Astrocyte (in vitro differentiated cells and primary cell): Measurements from ENCODE around the gene ARHGAP26. TPM values are rescaled to one million over a fixed set of nuclear protein-coding genes. Genes with fewer than 3 reads are reported as not detected.

Experiments
- DNase-seq: peaks from one replicate; pipeline ENCODE4 v3.0.0-alpha.2; 2010; ENCODE audit warnings: low read depth
- FAIRE-seq: peaks from 2 replicates; lab custom pipeline; 2011; peaks lifted over from hg19 to GRCh38; lab: Jason Lieb, UNC
- H2AFZ ChIP-seq: 2 replicates; pipeline ENCODE4 v1.6.0; 2012; ENCODE audit warnings: low read depth, low read length, inconsistent platforms
- H3K27ac ChIP-seq: 2 replicates; pipeline ENCODE4 v1.5.1; 2011; ENCODE audit warnings: low read depth, low read length, inconsistent platforms
- H3K27me3 ChIP-seq: 2 replicates; pipeline ENCODE4 v1.6.0; 2011; ENCODE audit warnings: low read length, inconsistent platforms; ENCODE audit not compliant: insufficient read depth
- H3K36me3 ChIP-seq: 2 replicates; pipeline ENCODE4 v1.5.1; 2011; ENCODE audit warnings: low read length, inconsistent platforms; ENCODE audit not compliant: insufficient read depth
- H3K4me1 ChIP-seq: 2 replicates; pipeline ENCODE4 v1.5.1; 2011; ENCODE audit warnings: low read length, inconsistent platforms; ENCODE audit not compliant: insufficient read depth
- H3K4me2 ChIP-seq: 2 replicates; pipeline ENCODE4 v1.6.0; 2012; ENCODE audit warnings: low read length, inconsistent platforms
- H3K4me3 ChIP-seq: 2 replicates; pipeline ENCODE4 v1.5.1; 2011; ENCODE audit warnings: low read depth, mild to moderate bottlenecking, low read length, inconsistent platforms; ENCODE audit not compliant: insufficient read depth
- H3K79me2 ChIP-seq: 2 replicates; pipeline ENCODE4 v1.6.0; 2012; ENCODE audit warnings: mild to moderate bottlenecking, low read length, inconsistent platforms; ENCODE audit not compliant: insufficient read depth
- H3K9ac ChIP-seq: 2 replicates; pipeline ENCODE4 v1.6.0; 2012; ENCODE audit warnings: mild to moderate bottlenecking, low read length, inconsistent platforms
- H3K9me3 ChIP-seq: 2 replicates; pipeline ENCODE4 v1.5.1; 2012; ENCODE audit warnings: low read depth, mild to moderate bottlenecking, low read length, inconsistent platforms; ENCODE audit not compliant: insufficient read depth
- H4K20me1 ChIP-seq: 2 replicates; pipeline ENCODE4 v1.6.0; 2012; ENCODE audit warnings: low read length, inconsistent platforms; ENCODE audit not compliant: insufficient read depth
- H3K27ac Mint-ChIP-seq: one replicate; pipeline ENCODE4 v1.8.0; 2021; ENCODE audit warnings: mild to moderate bottlenecking, mixed read lengths; ENCODE audit not compliant: unreplicated experiment
- H3K27me3 Mint-ChIP-seq: one replicate; pipeline ENCODE4 v1.8.0; 2021; ENCODE audit warnings: low read depth, mixed read lengths; ENCODE audit not compliant: unreplicated experiment
- H3K36me3 Mint-ChIP-seq: one replicate; pipeline ENCODE4 v1.8.0; 2021; ENCODE audit warnings: low read depth, mixed read lengths; ENCODE audit not compliant: unreplicated experiment
- H3K4me1 Mint-ChIP-seq: one replicate; pipeline ENCODE4 v1.8.0; 2021; ENCODE audit warnings: low read depth, mixed read lengths; ENCODE audit not compliant: unreplicated experiment
- H3K4me3 Mint-ChIP-seq: one replicate; pipeline ENCODE4 v1.8.0; 2021; ENCODE audit warnings: mild to moderate bottlenecking, moderate library complexity, mixed read lengths; ENCODE audit not compliant: unreplicated experiment
- H3K9me3 Mint-ChIP-seq: one replicate; pipeline ENCODE4 v1.8.0; 2021; ENCODE audit warnings: mild to moderate bottlenecking, mixed read lengths; ENCODE audit not compliant: unreplicated experiment
- CTCF ChIP-seq: IDR thresholded peaks from 2 replicates; pipeline ENCODE4 v1.5.1; 2011; ENCODE audit warnings: low read depth, mild to moderate bottlenecking, inconsistent platforms, low read length, moderate library complexity; ENCODE audit not compliant: insufficient read depth
- EZH2 ChIP-seq: IDR thresholded peaks from 2 replicates; pipeline ENCODE4 v1.6.1; 2012; ENCODE audit warnings: mild to moderate bottlenecking, low read length, inconsistent platforms; ENCODE audit not compliant: insufficient read depth
- total RNA-seq: library from RNA; stranded (reverse); gene quantifications from 2 replicates; pipeline ENCODE4 v1.2.1, GENCODE V29; 2021

The ARHGAP26 gene
- total RNA-seq, 1 donor from 2014 or later = 5.6 TPM

DNA sequence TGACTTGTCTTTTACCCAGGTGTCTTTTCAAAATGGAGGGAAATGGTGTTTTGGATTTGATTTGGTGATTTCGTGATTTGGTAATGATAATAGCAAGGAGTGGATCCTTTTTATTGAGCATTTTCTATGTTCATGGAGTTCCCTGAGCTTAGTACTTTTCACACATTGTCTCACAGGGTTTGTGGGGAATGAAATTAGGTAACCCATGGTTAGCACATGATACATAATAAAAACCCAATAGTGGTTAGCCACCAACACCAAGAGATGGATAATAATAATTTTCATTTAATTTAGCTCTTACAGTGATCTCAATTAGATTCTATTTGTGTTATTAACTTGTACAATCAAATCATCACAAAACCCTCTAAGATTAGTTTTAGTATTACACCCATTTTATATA is 65.4 kb downstream of the ARHGAP26 start:
- FAIRE-seq = peak; percentile 5

DNA sequence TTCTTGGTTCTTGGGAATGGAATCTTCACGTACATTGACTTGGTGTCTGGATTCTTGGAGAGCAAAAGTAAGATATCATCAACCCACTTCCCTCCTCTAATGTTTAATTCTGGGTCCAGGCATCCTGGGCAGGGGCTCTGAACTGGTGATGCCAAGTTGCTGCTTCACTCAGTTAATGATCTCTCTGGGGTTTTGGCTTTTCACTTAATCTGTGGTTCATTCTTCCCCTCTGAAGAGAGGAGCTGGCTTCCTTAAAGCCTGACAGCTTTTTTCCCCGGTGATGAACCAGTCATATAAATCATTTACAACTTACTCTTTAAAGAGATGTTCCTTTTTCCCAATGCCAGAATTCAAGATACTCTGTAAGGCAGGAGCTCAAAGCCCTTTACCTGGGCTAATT is 65.9 kb downstream of the ARHGAP26 start:
- Mint-ChIP-seq H3K4me3 (no peak overlapping the region), H3K4me1 (peaks cover 3% of the 10 kb centered on the region), H3K9me3 (no peaks in the 10 kb centered on the region), H3K27ac (no peak overlapping the region), H3K36me3 (no peaks in the 10 kb centered on the region), H3K27me3 (peaks cover 4% of the 10 kb centered on the region)
- no peak overlapping the region for H3K9ac ChIP-seq
- H3K4me1 ChIP-seq = peaks cover 3% of the 10 kb centered on the region
- no peak overlapping the region for H2AFZ ChIP-seq
- no peak overlapping the region for H3K27ac ChIP-seq
- FAIRE-seq (no peak), DNase-seq (no peak)
- no peak overlapping the region for H3K4me3 ChIP-seq
- no peaks in the 10 kb centered on the region for H3K36me3 ChIP-seq
- no peak for TF ChIP-seq EZH2
- TF ChIP-seq CTCF = no peak
- no peaks in the 10 kb centered on the region for H3K9me3 ChIP-seq
- H3K79me2 ChIP-seq = no peaks in the 10 kb centered on the region
- H4K20me1 ChIP-seq = no peaks in the 10 kb centered on the region
- H3K27me3 ChIP-seq = peaks cover 2% of the 10 kb centered on the region
- no peak overlapping the region for H3K4me2 ChIP-seq

More for the DNA sequence above, 65.4 kb downstream of the ARHGAP26 start:
- Histone ChIP-seq H3K79me2 (no peaks in the 10 kb centered on the region), H3K4me2 (no peak overlapping the region), H3K9ac (no peak overlapping the region), H3K27ac (no peak overlapping the region), H4K20me1 (no peaks in the 10 kb centered on the region), H3K27me3 (peaks cover 2% of the 10 kb centered on the region), H3K9me3 (no peaks in the 10 kb centered on the region), H3K4me1 (peaks cover 8% of the 10 kb centered on the region), H3K4me3 (no peak overlapping the region), H3K36me3 (no peaks in the 10 kb centered on the region), H2AFZ (no peak overlapping the region)
- DNase-seq = no peak
- Mint-ChIP-seq H3K27me3 (peaks cover 4% of the 10 kb centered on the region), H3K27ac (no peak overlapping the region), H3K4me3 (no peak overlapping the region), H3K4me1 (peaks cover 8% of the 10 kb centered on the region), H3K9me3 (no peaks in the 10 kb centered on the region), H3K36me3 (no peaks in the 10 kb centered on the region)
- TF ChIP-seq EZH2 (no peak), CTCF (no peak)

- Histone ChIP-seq H3K79me2 (no peaks in the 10 kb centered on the region), H4K20me1 (no peaks in the 10 kb centered on the region), H3K9me3 (no peaks in the 10 kb centered on the region), H3K4me2 (no peak overlapping the region), H3K36me3 (no peaks in the 10 kb centered on the region), H3K27me3 (peaks cover 2% of the 10 kb centered on the region), H3K27ac (no peak overlapping the region), H3K9ac (no peak overlapping the region), H3K4me3 (no peak overlapping the region), H3K4me1 (no peaks in the 10 kb centered on the region), H2AFZ (no peak overlapping the region)
- Mint-ChIP-seq H3K36me3 (no peaks in the 10 kb centered on the region), H3K9me3 (no peaks in the 10 kb centered on the region), H3K27ac (no peak overlapping the region), H3K4me1 (no peaks in the 10 kb centered on the region), H3K4me3 (no peak overlapping the region), H3K27me3 (peaks cover 4% of the 10 kb centered on the region)
- FAIRE-seq = no peak
- DNase-seq = no peak
- TF ChIP-seq CTCF (no peak), EZH2 (no peak)
These were observed 67.0 kb downstream of the ARHGAP26 start for GRCh38 chr5:142837081-142837725.
